ENCODE results near the gene KLF9.

GRCh38 chr9:70352356-70352755 is 62.1 kb downstream of the KLF9 start:
- TF ChIP-seq CTCF (IDR thresholded peaks at IDR 0.05) (no peak), EP300 (IDR thresholded peaks at IDR 0.05) (no peak), POLR2A (IDR thresholded peaks at IDR 0.05) (no peak)
